GM21360 (cell line): Measurements from ENCODE around the gene FLYWCH1.
"Not testable (repeated sequence)": the region's sequence is repeated elsewhere in the genome, so short reads cannot be mapped to it uniquely, and the experiment has no call there.

Experiments used
- ATAC-seq: cut with Tn5 transposase; IDR thresholded peaks from one replicate; pipeline ENCODE4 v1.9.1; 2021; ENCODE audit warnings: mild to moderate bottlenecking, moderate library complexity; ENCODE audit not compliant: unreplicated experiment

Gene FLYWCH1

GRCh38 chr16:2899564-2900072 is 12.1 kb upstream of the FLYWCH1 start:
- no peak for ATAC-seq

- no peak for ATAC-seq
Observed at GRCh38 chr16:2900526-2901075, 11.1 kb upstream of the FLYWCH1 start.

- ATAC-seq = no peak
Observed at GRCh38 chr16:2902337-2903130, 9.2 kb upstream of the FLYWCH1 start.

- ATAC-seq = peak; percentile 40
Observed at GRCh38 chr16:2904100-2904921, 7.4 kb upstream of the FLYWCH1 start.

GRCh38 chr16:2904922-2905240 is 6.8 kb upstream of the FLYWCH1 start:
- peak; percentile 14 for ATAC-seq

GRCh38 chr16:2905241-2905987 is 6.3 kb upstream of the FLYWCH1 start:
- ATAC-seq = peak; percentile 70

- no peak for ATAC-seq
Observed at GRCh38 chr16:2905988-2906387, 5.7 kb upstream of the FLYWCH1 start.

- not testable (repeated sequence) for ATAC-seq
Observed at GRCh38 chr16:2907084-2907753, 4.5 kb upstream of the FLYWCH1 start.

- ATAC-seq = no peak
Observed at GRCh38 chr16:2910441-2910969, 1.2 kb upstream of the FLYWCH1 start.

- no peak for ATAC-seq
Observed at GRCh38 chr16:2912330-2913199, 834 bp downstream of the FLYWCH1 start.

GRCh38 chr16:2913603-2914002 is 1.9 kb downstream of the FLYWCH1 start:
- no peak for ATAC-seq

- ATAC-seq = no peak
Observed at GRCh38 chr16:2914233-2914632, 2.5 kb downstream of the FLYWCH1 start.

- no peak for ATAC-seq
Observed at GRCh38 chr16:2915196-2915929, 3.6 kb downstream of the FLYWCH1 start.

- ATAC-seq = no peak
Observed at GRCh38 chr16:2919511-2920255, 8.0 kb downstream of the FLYWCH1 start.

- no peak for ATAC-seq
Observed at GRCh38 chr16:2923481-2923880, 11.8 kb downstream of the FLYWCH1 start.

GRCh38 chr16:2924901-2925755 is 13.4 kb downstream of the FLYWCH1 start:
- ATAC-seq = no peak
